ENCODE results near the gene KCND3. TPM values are rescaled to one million over a fixed set of nuclear protein-coding genes. Genes with fewer than 3 reads are reported as not detected.

Gene KCND3
- total and polyA plus RNA-seq, 2 of the 4 experiments (the other 2 are of a cell fraction): under 0.01 to 0.03 TPM

DNA sequence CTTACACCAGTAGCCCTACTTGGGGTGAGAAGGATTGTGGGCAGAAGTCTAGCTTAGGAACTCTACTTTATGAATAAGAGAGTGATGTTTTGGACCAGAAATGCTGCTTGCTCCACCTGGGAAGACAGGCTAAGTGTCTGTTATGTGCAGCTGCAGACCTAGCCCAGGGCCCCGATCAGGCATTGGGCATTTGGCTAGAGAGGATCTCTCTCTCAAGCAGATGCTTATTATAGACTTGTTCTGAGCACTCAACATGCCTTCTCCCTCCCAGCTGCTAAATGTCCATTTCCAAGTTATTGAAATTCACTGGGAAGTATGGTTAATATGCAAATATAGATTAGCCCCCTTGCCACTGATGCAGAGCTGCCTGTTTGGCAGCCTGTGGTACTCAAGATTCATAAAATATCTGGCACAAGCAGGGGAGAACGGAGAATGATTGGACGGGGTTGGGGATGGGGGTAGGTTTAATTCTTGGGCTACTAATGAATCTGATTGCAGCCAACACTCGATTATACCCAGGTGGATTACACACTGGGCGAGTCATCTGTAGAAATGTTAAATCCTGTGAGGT is 115.9 kb downstream of the KCND3 start:
- Histone ChIP-seq H3K4me3 (ENCODE audit: insufficient read depth, low read depth, low read length) (no peak overlapping the region), H3K14ac (replicated peaks; ENCODE audit: low read depth, low read length) (no peak overlapping the region), H3K27ac (ENCODE audit: insufficient read depth, low read length) (no peak overlapping the region), H2BK120ac (ENCODE audit: low read depth, low read length) (no peak overlapping the region), H3K9me3 (ENCODE audit: control insufficient read depth, insufficient read depth, low read length) (no peaks in the 10 kb centered on the region), H3K9ac (ENCODE audit: low read depth, low read length) (no peak overlapping the region), H2AK5ac (ENCODE audit: low read depth, low read length) (no peak overlapping the region), H2AK9ac (replicated peaks; ENCODE audit: low read depth, low read length, poor library complexity) (no peak overlapping the region), H3K23ac (ENCODE audit: low read depth, low read length) (no peak overlapping the region), H2AFZ (replicated peaks; ENCODE audit: low read length, poor library complexity) (no peak overlapping the region), H3K4ac (ENCODE audit: low read depth, low read length) (no peak overlapping the region), H4K20me1 (ENCODE audit: insufficient read depth, low read length) (no peaks in the 10 kb centered on the region), H4K8ac (ENCODE audit: low read depth in 2 of 2, low read length in 2 of 2) (no peak overlapping the region), H3K9me1 (ENCODE audit: insufficient read depth, low read length) (peaks cover 4% of the 10 kb centered on the region; the same call in 1 of the 2 replicates), H3K36me3 (ENCODE audit: control insufficient read depth, insufficient read depth, low read length) (no peaks in the 10 kb centered on the region), H4K5ac (ENCODE audit: low read depth, low read length) (no peak overlapping the region), H3K18ac (ENCODE audit: low read depth, low read length) (no peak overlapping the region), H3K56ac (ENCODE audit: extremely low read depth, insufficient read depth, low read length) (no peak overlapping the region), H4K91ac (ENCODE audit: insufficient read depth, low read depth, low read length) (no peak overlapping the region), H3K79me1 (ENCODE audit: low read depth in 1 of 2, low read length in 2 of 2) (no peaks in the 10 kb centered on the region), H3K4me2 (ENCODE audit: low read depth, low read length) (no peak overlapping the region), H2BK20ac (ENCODE audit: low read depth, low read length) (no peak overlapping the region), H3K4me1 (ENCODE audit: control insufficient read depth, insufficient read depth, low read length) (peaks cover 3% of the 10 kb centered on the region; the same call in 1 of the 2 replicates), H2BK5ac (ENCODE audit: low read depth, low read length, poor library complexity, severe bottlenecking) (no peak overlapping the region), H2BK15ac (ENCODE audit: low read depth, low read length) (no peak overlapping the region), H3K27me3 (ENCODE audit: control insufficient read depth, insufficient read depth, low read length) (peaks cover 29% of the 10 kb centered on the region)
- ChIA-PET POLR2A (ENCODE audit: unreplicated experiment) (no interaction called here), CTCF (no interaction called here)
- BruUV-seq (replicated peaks): no TSS peak
- DNase-seq (no peak), ATAC-seq (ENCODE audit: low read depth) (no peak)
- WGBS, 2 experiments (ENCODE audit: extremely low coverage in 2 of 2, insufficient read length in 1 of 2): no CpG with 5 or more reads among the region's 5 CpGs
- in situ Hi-C loops (cut with MboI; ENCODE audit: low sequenced_read_pairs) (no loop called here), intact Hi-C loops (cut with micrococcal nuclease) (no loop called here), dilution Hi-C loops (cut with HindIII; ENCODE audit: low sequenced_read_pairs, unreplicated experiment) (no loop called here)
- no peak for TF ChIP-seq CEBPB (IDR thresholded peaks at IDR 0.05; ENCODE audit: low read depth, low read length)
- TF ChIP-seq RCOR1 (IDR thresholded peaks at IDR 0.05; ENCODE audit: insufficient replicate concordance, low read length): no peak
- TF ChIP-seq RAD21 (IDR thresholded peaks at IDR 0.05; ENCODE audit: low read length): no peak
- TF ChIP-seq, protein P1, sequence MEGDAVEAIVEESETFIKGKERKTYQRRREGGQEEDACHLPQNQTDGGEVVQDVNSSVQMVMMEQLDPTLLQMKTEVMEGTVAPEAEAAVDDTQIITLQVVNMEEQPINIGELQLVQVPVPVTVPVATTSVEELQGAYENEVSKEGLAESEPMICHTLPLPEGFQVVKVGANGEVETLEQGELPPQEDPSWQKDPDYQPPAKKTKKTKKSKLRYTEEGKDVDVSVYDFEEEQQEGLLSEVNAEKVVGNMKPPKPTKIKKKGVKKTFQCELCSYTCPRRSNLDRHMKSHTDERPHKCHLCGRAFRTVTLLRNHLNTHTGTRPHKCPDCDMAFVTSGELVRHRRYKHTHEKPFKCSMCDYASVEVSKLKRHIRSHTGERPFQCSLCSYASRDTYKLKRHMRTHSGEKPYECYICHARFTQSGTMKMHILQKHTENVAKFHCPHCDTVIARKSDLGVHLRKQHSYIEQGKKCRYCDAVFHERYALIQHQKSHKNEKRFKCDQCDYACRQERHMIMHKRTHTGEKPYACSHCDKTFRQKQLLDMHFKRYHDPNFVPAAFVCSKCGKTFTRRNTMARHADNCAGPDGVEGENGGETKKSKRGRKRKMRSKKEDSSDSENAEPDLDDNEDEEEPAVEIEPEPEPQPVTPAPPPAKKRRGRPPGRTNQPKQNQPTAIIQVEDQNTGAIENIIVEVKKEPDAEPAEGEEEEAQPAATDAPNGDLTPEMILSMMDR (conservative IDR thresholded peaks at IDR 0.05; ENCODE audit: low read depth, low read length): no peak
- no peak for TF ChIP-seq MXI1 (IDR thresholded peaks at IDR 0.05; ENCODE audit: borderline replicate concordance, low read depth, low read length)
- no peak for TF ChIP-seq FOS (IDR thresholded peaks at IDR 0.05; ENCODE audit: low read depth, low read length)
- no peak for TF ChIP-seq NFE2L2 (IDR thresholded peaks at IDR 0.05; ENCODE audit: low read depth, low read length)
- no peak for TF ChIP-seq POLR2A (IDR thresholded peaks at IDR 0.05; ENCODE audit: low read depth, low read length)
- no peak for TF ChIP-seq MAFK (IDR thresholded peaks at IDR 0.05; ENCODE audit: low read depth, low read length)
- TF ChIP-seq, protein P2, sequence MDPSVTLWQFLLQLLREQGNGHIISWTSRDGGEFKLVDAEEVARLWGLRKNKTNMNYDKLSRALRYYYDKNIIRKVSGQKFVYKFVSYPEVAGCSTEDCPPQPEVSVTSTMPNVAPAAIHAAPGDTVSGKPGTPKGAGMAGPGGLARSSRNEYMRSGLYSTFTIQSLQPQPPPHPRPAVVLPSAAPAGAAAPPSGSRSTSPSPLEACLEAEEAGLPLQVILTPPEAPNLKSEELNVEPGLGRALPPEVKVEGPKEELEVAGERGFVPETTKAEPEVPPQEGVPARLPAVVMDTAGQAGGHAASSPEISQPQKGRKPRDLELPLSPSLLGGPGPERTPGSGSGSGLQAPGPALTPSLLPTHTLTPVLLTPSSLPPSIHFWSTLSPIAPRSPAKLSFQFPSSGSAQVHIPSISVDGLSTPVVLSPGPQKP (IDR thresholded peaks at IDR 0.05; ENCODE audit: borderline replicate concordance, low read depth, low read length): no peak
- no peak for TF ChIP-seq SMC3 (IDR thresholded peaks at IDR 0.05; ENCODE audit: low read depth, low read length)
- TF ChIP-seq RFX5 (IDR thresholded peaks at IDR 0.05; ENCODE audit: low read depth, low read length): no peak

All from IMR-90 (cell line).